ENCODE results near the gene COL25A1.

DNA sequence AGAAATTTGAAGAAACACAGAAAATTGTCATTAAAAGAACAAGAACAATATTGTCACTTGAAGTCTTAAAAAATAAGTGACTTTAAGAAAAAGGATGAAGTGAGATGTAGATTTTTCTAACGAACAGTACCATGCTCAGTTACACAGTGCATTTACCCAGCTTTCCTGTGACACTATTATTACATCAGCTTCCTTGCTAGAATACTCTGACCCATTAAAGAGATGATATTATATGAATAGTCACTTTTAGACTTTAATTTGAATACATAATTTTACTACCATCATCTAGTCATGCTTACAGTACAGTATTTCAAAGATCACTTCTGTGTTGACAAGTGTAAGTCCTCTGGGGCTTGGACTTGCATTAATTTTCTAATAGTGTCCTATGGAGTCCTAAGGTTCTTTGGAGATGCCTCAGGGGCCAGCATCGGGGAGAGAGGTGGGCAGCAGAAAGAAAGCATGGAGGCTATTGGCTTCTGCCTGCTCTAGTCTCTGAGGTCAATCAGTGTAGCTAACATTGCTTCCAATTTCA is 10.7 kb downstream of the COL25A1 start:
- TF ChIP-seq, protein P1, sequence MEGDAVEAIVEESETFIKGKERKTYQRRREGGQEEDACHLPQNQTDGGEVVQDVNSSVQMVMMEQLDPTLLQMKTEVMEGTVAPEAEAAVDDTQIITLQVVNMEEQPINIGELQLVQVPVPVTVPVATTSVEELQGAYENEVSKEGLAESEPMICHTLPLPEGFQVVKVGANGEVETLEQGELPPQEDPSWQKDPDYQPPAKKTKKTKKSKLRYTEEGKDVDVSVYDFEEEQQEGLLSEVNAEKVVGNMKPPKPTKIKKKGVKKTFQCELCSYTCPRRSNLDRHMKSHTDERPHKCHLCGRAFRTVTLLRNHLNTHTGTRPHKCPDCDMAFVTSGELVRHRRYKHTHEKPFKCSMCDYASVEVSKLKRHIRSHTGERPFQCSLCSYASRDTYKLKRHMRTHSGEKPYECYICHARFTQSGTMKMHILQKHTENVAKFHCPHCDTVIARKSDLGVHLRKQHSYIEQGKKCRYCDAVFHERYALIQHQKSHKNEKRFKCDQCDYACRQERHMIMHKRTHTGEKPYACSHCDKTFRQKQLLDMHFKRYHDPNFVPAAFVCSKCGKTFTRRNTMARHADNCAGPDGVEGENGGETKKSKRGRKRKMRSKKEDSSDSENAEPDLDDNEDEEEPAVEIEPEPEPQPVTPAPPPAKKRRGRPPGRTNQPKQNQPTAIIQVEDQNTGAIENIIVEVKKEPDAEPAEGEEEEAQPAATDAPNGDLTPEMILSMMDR (conservative IDR thresholded peaks at IDR 0.05; ENCODE audit: low read depth, low read length): no peak
- no peak for TF ChIP-seq EZH2 (IDR thresholded peaks at IDR 0.05; ENCODE audit: borderline replicate concordance, low read depth, low read length, poor library complexity, severe bottlenecking)
